ENCODE measurements around the gene UGT3A2.

DNA sequence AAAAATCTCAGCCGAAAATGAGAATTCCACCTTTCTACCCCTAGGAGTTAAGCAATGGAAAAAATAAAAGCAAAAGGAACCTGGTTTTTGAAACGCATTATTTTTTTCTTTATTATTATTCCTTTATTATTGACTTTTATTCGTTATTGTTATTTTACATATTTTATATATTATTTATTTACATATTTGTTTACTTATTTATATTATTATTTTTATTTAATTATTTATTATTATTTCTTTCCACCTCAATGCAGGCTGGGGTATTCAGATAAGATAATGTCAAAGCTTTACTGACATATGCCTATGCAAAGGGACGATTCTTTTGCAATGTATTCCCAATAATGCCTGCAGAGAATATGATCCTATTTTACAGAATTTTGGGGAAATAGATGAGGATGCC is 16.7 kb downstream of the UGT3A2 start:
- TF ChIP-seq, protein P1, sequence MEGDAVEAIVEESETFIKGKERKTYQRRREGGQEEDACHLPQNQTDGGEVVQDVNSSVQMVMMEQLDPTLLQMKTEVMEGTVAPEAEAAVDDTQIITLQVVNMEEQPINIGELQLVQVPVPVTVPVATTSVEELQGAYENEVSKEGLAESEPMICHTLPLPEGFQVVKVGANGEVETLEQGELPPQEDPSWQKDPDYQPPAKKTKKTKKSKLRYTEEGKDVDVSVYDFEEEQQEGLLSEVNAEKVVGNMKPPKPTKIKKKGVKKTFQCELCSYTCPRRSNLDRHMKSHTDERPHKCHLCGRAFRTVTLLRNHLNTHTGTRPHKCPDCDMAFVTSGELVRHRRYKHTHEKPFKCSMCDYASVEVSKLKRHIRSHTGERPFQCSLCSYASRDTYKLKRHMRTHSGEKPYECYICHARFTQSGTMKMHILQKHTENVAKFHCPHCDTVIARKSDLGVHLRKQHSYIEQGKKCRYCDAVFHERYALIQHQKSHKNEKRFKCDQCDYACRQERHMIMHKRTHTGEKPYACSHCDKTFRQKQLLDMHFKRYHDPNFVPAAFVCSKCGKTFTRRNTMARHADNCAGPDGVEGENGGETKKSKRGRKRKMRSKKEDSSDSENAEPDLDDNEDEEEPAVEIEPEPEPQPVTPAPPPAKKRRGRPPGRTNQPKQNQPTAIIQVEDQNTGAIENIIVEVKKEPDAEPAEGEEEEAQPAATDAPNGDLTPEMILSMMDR (conservative IDR thresholded peaks at IDR 0.05; ENCODE audit: low read depth, low read length): no peak
- TF ChIP-seq POLR2A (IDR thresholded peaks at IDR 0.05; ENCODE audit: low read depth, low read length) (no peak), MAFK (IDR thresholded peaks at IDR 0.05; ENCODE audit: low read depth, low read length) (no peak), RAD21 (IDR thresholded peaks at IDR 0.05; ENCODE audit: low read length) (no peak), BHLHE40 (IDR thresholded peaks at IDR 0.05; ENCODE audit: low read depth, low read length) (no peak), RCOR1 (IDR thresholded peaks at IDR 0.05; ENCODE audit: insufficient replicate concordance, low read length) (no peak)
- TF ChIP-seq, protein P2, sequence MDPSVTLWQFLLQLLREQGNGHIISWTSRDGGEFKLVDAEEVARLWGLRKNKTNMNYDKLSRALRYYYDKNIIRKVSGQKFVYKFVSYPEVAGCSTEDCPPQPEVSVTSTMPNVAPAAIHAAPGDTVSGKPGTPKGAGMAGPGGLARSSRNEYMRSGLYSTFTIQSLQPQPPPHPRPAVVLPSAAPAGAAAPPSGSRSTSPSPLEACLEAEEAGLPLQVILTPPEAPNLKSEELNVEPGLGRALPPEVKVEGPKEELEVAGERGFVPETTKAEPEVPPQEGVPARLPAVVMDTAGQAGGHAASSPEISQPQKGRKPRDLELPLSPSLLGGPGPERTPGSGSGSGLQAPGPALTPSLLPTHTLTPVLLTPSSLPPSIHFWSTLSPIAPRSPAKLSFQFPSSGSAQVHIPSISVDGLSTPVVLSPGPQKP (IDR thresholded peaks at IDR 0.05; ENCODE audit: borderline replicate concordance, low read depth, low read length): no peak
